Measurements from ENCODE around the gene CENPX. TPM values are rescaled to one million over a fixed set of nuclear protein-coding genes. Genes with fewer than 3 reads are reported as not detected.

The CENPX gene
- total and polyA plus RNA-seq, 2 experiments from 2014 or later = 58.2 to 83.2 TPM

GRCh38 chr17:81991684-81992305 lies 30.9 kb downstream of the CENPX start:
- Histone ChIP-seq H3K4me1 (ENCODE audit: insufficient read depth) (peaks cover 20% of the 10 kb centered on the region), H3K79me2 (peaks cover 4% of the 10 kb centered on the region), H3K9me3 (ENCODE audit: low read depth) (no peaks in the 10 kb centered on the region), H3K27me3 (no peaks in the 10 kb centered on the region), H3K27ac (peak overlapping the region; percentile 83), H3K4me2 (peak overlapping the region; percentile 68), H3K9me2 (replicated peaks; ENCODE audit: insufficient read depth) (no peaks in the 10 kb centered on the region), H4K20me1 (ENCODE audit: insufficient read depth, poor library complexity, severe bottlenecking) (no peaks in the 10 kb centered on the region), H2AFZ (no peak overlapping the region), H3K4me3 (no peak overlapping the region), H3K36me3 (replicated peaks; ENCODE audit: insufficient read depth, low read depth) (no peaks in the 10 kb centered on the region)
- 37% methylated on average over 30 of the region's 31 CpGs for WGBS (ENCODE audit: low lambda C conversion rate, missing lambda C conversion rate)
- TF ChIP-seq CTCF (IDR thresholded peaks at IDR 0.05; ENCODE audit: poor library complexity) (no peak), EZH2 (IDR thresholded peaks at IDR 0.05; ENCODE audit: borderline replicate concordance) (no peak), EZH2phosphoT487 (IDR thresholded peaks at IDR 0.05; ENCODE audit: low read depth, severe bottlenecking, unreplicated experiment) (no peak)
- peak; percentile 79 for DNase-seq (ENCODE audit: low spot score)

GRCh38 chr17:81990836-81991683 lies 31.6 kb downstream of the CENPX start:
- H3K4me1 ChIP-seq (ENCODE audit: insufficient read depth) = peaks cover 20% of the 10 kb centered on the region
- H4K20me1 ChIP-seq (ENCODE audit: insufficient read depth, poor library complexity, severe bottlenecking) = no peaks in the 10 kb centered on the region
- no peak overlapping the region for H2AFZ ChIP-seq
- peak overlapping the region; percentile 68 for H3K4me2 ChIP-seq
- DNase-seq (ENCODE audit: low spot score) = no peak
- no peak overlapping the region for H3K4me3 ChIP-seq
- no peak for TF ChIP-seq EZH2phosphoT487 (IDR thresholded peaks at IDR 0.05; ENCODE audit: low read depth, severe bottlenecking, unreplicated experiment)
- TF ChIP-seq CTCF (IDR thresholded peaks at IDR 0.05; ENCODE audit: poor library complexity) = no peak
- WGBS (ENCODE audit: low lambda C conversion rate, missing lambda C conversion rate) = 92% methylated on average over 24 of the region's 25 CpGs
- no peaks in the 10 kb centered on the region for H3K9me3 ChIP-seq (ENCODE audit: low read depth)
- H3K27ac ChIP-seq = peak overlapping the region; percentile 83
- H3K27me3 ChIP-seq = no peaks in the 10 kb centered on the region
- H3K79me2 ChIP-seq = peaks cover 4% of the 10 kb centered on the region
- H3K9me2 ChIP-seq (replicated peaks; ENCODE audit: insufficient read depth) = no peaks in the 10 kb centered on the region
- H3K36me3 ChIP-seq (replicated peaks; ENCODE audit: insufficient read depth, low read depth) = no peaks in the 10 kb centered on the region

- H3K79me2 ChIP-seq = no peaks in the 10 kb centered on the region
- no peaks in the 10 kb centered on the region for H3K9me2 ChIP-seq (replicated peaks; ENCODE audit: insufficient read depth)
- H3K4me2 ChIP-seq = no peak overlapping the region
- H3K9me3 ChIP-seq (ENCODE audit: low read depth) = no peaks in the 10 kb centered on the region
- no peak for DNase-seq (ENCODE audit: low spot score)
- no peak overlapping the region for H3K4me3 ChIP-seq
- no peaks in the 10 kb centered on the region for H3K36me3 ChIP-seq (replicated peaks; ENCODE audit: insufficient read depth, low read depth)
- H3K27ac ChIP-seq = no peak overlapping the region
- H4K20me1 ChIP-seq (ENCODE audit: insufficient read depth, poor library complexity, severe bottlenecking) = no peaks in the 10 kb centered on the region
- WGBS (ENCODE audit: low lambda C conversion rate, missing lambda C conversion rate) = 96% methylated on average over 26 of the region's 26 CpGs
- no peak for TF ChIP-seq CTCF (IDR thresholded peaks at IDR 0.05; ENCODE audit: poor library complexity)
- no peak for TF ChIP-seq EZH2phosphoT487 (IDR thresholded peaks at IDR 0.05; ENCODE audit: low read depth, severe bottlenecking, unreplicated experiment)
- TF ChIP-seq EZH2 (IDR thresholded peaks at IDR 0.05; ENCODE audit: borderline replicate concordance) = no peak
- H3K27me3 ChIP-seq = no peaks in the 10 kb centered on the region
- H3K4me1 ChIP-seq (ENCODE audit: insufficient read depth) = peaks cover 13% of the 10 kb centered on the region
- no peak overlapping the region for H2AFZ ChIP-seq
Observed at GRCh38 chr17:81987161-81987770, 35.4 kb downstream of the CENPX start.
